ENCODE measurements around the gene NPAS2.

The NPAS2 gene

GRCh38 chr2:100990650-100991403 is 170.9 kb downstream of the NPAS2 start:
- Histone ChIP-seq H3K27ac (no peak overlapping the region), H3K4me3 (no peak overlapping the region)
- no peak for TF ChIP-seq CTCF (IDR thresholded peaks at IDR 0.05)
- no peak for DNase-seq (ENCODE audit: low spot score)

GRCh38 chr2:100991404-100991773 is 171.4 kb downstream of the NPAS2 start:
- TF ChIP-seq CTCF (IDR thresholded peaks at IDR 0.05): no peak
- Histone ChIP-seq H3K4me3 (no peak overlapping the region), H3K27ac (no peak overlapping the region)
- no peak for DNase-seq (ENCODE audit: low spot score)

GRCh38 chr2:100992262-100992661 is 172.3 kb downstream of the NPAS2 start:
- H3K4me3 ChIP-seq: no peak overlapping the region
- H3K27ac ChIP-seq: no peak overlapping the region
- TF ChIP-seq CTCF (IDR thresholded peaks at IDR 0.05): no peak
- DNase-seq (ENCODE audit: low spot score): no peak

- H3K4me3 ChIP-seq: no peak overlapping the region
- TF ChIP-seq CTCF (IDR thresholded peaks at IDR 0.05): no peak
- DNase-seq (ENCODE audit: low spot score): no peak
- no peak overlapping the region for H3K27ac ChIP-seq
Measured at GRCh38 chr2:100993294-100993693, 173.4 kb downstream of the NPAS2 start.

GRCh38 chr2:100995309-100996075 is 175.6 kb downstream of the NPAS2 start:
- no peak overlapping the region for H3K4me3 ChIP-seq
- no peak for TF ChIP-seq CTCF (IDR thresholded peaks at IDR 0.05)
- no peak for DNase-seq (ENCODE audit: low spot score)
- no peak overlapping the region for H3K27ac ChIP-seq

- Histone ChIP-seq H3K27ac (no peak overlapping the region), H3K4me3 (no peak overlapping the region)
- no peak for DNase-seq (ENCODE audit: low spot score)
- no peak for TF ChIP-seq CTCF (IDR thresholded peaks at IDR 0.05)
Measured at GRCh38 chr2:100997509-100998234, 177.7 kb downstream of the NPAS2 start.
